GM12878 (cell line): ENCODE measurements around the gene SMG6. TPM values are rescaled to one million over a fixed set of nuclear protein-coding genes. Genes with fewer than 3 reads are reported as not detected.

ENCODE experiments used
- CREB1 ChIP-seq: IDR thresholded peaks from 2 replicates; pipeline ENCODE4 v1.6.1; 2012; ENCODE audit warnings: low read depth, mild to moderate bottlenecking, inconsistent platforms
- KLF5 ChIP-seq: fragments of 450-650 bp; IDR thresholded peaks from 2 replicates; pipeline ENCODE4 v1.6.1; 2014; ENCODE audit warnings: mild to moderate bottlenecking; ENCODE audit not compliant: partially characterized antibody
- MTA2 ChIP-seq: fragments of 450-650 bp; IDR thresholded peaks from 2 replicates; pipeline ENCODE4 v1.6.1; 2016; ENCODE audit warnings: low read depth, mild to moderate bottlenecking, moderate library complexity
- MYB ChIP-seq: fragments of 150-350 bp; IDR thresholded peaks from 2 replicates; pipeline ENCODE4 v1.6.1; 2014; ENCODE audit warnings: mild to moderate bottlenecking, low read depth, low read length, borderline replicate concordance
- NBN ChIP-seq: fragments of 450-650 bp; IDR thresholded peaks from 2 replicates; pipeline ENCODE4 v1.6.1; 2016
- PAX5 ChIP-seq: IDR thresholded peaks from 2 replicates; pipeline ENCODE4 v1.6.1; 2011; ENCODE audit warnings: low read depth, low read length, borderline replicate concordance
- PML ChIP-seq: IDR thresholded peaks from 2 replicates; pipeline ENCODE4 v1.6.1; 2012; ENCODE audit warnings: low read length, inconsistent platforms
- RFX5 ChIP-seq: IDR thresholded peaks from 2 replicates; pipeline ENCODE4 v1.6.1; 2011; ENCODE audit warnings: low read depth, low read length, improper control_type of control experiment
- RUNX3 ChIP-seq: IDR thresholded peaks from 2 replicates; pipeline ENCODE4 v1.6.1; 2012; ENCODE audit warnings: low read length, inconsistent platforms
- SIX5 ChIP-seq: IDR thresholded peaks from 2 replicates; pipeline ENCODE4 v1.6.1; 2011; ENCODE audit warnings: mild to moderate bottlenecking, low read depth, low read length, moderate library complexity; ENCODE audit not compliant: severe bottlenecking
- SMAD5 ChIP-seq: IDR thresholded peaks from 2 replicates; pipeline ENCODE4 v1.6.1; 2016; ENCODE audit warnings: antibody characterized with exemption, low read depth
- SPI1 ChIP-seq: IDR thresholded peaks from 2 replicates; pipeline ENCODE4 v1.6.1; 2011; ENCODE audit warnings: low read depth, mild to moderate bottlenecking, low read length, moderate library complexity, borderline replicate concordance; ENCODE audit not compliant: insufficient read depth
- SRF ChIP-seq, 2 experiments: IDR thresholded peaks; 2 replicates each; pipeline ENCODE4 v1.6.1; 2011; ENCODE audit warnings: low read depth in 2 of 2, low read length in 2 of 2, mild to moderate bottlenecking in 1 of 2, moderate library complexity in 1 of 2
- TARDBP ChIP-seq: IDR thresholded peaks from 2 replicates; pipeline ENCODE4 v1.6.1; 2016; ENCODE audit warnings: borderline replicate concordance
- ZBED1 ChIP-seq: IDR thresholded peaks from 2 replicates; pipeline ENCODE4 v1.6.1; 2016; ENCODE audit warnings: borderline replicate concordance
- polyA plus RNA-seq, 11 experiments: library from polyadenylated mRNA; depleted of rRNA in 4 of 11; unstranded in 6 of 11; stranded (reverse) in 5 of 11; fragments of >200 nt; fragmentation: Nextera tagmentation in 4 of 11; fragmentation: Illumina TruSeq in 1 of 11; extraction: Ambion mirVana in 4 of 11; extraction: Trizol in 1 of 11; gene quantifications; 1 replicate in 1 of 11; 2 replicates in 10 of 11; pipeline versions ENCODE4 v1.2.1 to v1.2.3, GENCODE V29; 2011 to 2016; ENCODE audit warnings: inconsistent platforms in 2 of 11, missing spikeins in 2 of 11, low read depth in 1 of 11
- total RNA-seq, 4 experiments: library from RNA; depleted of rRNA in 3 of 4; stranded (reverse); fragments of >200 nt in 3 of 4; fragmentation: Illumina TruSeq in 1 of 4; extraction: Trizol in 1 of 4; gene quantifications; 2 replicates each; pipeline versions ENCODE4 v1.2.1 to v1.2.3, GENCODE V29; 2013 to 2021
- TF ChIP-seq, protein P1 (sequence below): IDR thresholded peaks from 2 replicates; pipeline ENCODE4 v1.6.1; 2012; ENCODE audit warnings: mild to moderate bottlenecking, low read depth, low read length
- TF ChIP-seq, protein P2 (sequence below): fragments of 450-650 bp; conservative IDR thresholded peaks from 2 replicates; pipeline ENCODE4 v1.6.1; 2017; ENCODE audit warnings: mild to moderate bottlenecking, moderate library complexity
- TF ChIP-seq, protein P3 (sequence below): fragments of 450-650 bp; IDR thresholded peaks from 2 replicates; pipeline ENCODE4 v1.6.1; 2016; ENCODE audit warnings: mild to moderate bottlenecking
- TF ChIP-seq, protein P4 (sequence below): IDR thresholded peaks from 2 replicates; pipeline ENCODE4 v1.6.1; 2011; ENCODE audit warnings: borderline replicate concordance, low read depth, mild to moderate bottlenecking, moderate library complexity, mixed read lengths, low read length; ENCODE audit not compliant: insufficient read depth; ENCODE audit errors: extremely low read length
- TF ChIP-seq, protein P5 (sequence below): fragments of 450-650 bp; IDR thresholded peaks from 2 replicates; pipeline ENCODE4 v1.6.1; 2017; ENCODE audit warnings: mild to moderate bottlenecking, low read depth, inconsistent platforms; ENCODE audit not compliant: poor library complexity, severe bottlenecking

The SMG6 gene
- total and polyA plus RNA-seq, 10 of the 15 experiments (the other 5 are each of a cell fraction or from before 2014, with no cell fraction given): 0.58 to 28.7 (median 15.7) TPM

DNA sequence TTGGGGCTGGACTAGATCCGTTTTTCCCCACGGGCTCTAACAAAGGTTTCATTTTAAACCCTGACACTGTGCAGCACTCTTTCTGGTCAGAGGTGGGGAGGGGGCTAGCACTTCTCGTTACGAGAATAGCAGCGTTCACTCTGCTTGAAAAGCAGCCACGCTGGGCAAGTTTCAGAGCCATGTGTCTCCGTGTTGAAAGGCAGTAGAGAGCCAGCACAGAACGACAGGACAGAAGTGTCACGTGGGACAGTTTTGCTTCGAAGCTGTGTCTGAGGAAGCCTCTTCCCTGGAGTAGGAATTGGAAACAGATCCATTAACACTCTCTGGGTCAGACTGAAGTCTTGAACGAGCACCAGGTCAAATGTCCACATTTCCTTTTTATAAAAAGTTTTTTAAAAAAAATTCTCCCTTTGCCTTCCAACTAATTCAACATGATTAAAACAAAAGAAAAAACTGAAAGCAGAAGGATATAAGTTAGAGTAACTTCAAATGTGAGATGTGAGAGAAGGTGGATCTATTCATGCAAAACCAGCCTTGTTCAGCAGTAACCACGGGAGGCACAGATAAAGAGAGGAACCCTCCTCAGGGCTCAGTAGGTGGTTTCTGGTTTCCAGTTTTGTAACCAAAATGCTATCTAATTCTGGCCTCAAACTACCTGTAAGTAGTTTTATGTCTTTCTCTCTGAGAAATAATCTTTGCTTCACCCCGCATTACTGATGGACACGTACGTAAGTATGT is 65.0 kb downstream of the SMG6 start (continued):
- TF ChIP-seq KLF5: no peak
- TF ChIP-seq SIX5: no peak
- no peak for TF ChIP-seq MYB
- TF ChIP-seq RUNX3: peak; percentile 94
- 0 out of 2 replicates have a peak, but pooled peaks have one; percentile 33 for TF ChIP-seq PAX5
- TF ChIP-seq, protein P1, sequence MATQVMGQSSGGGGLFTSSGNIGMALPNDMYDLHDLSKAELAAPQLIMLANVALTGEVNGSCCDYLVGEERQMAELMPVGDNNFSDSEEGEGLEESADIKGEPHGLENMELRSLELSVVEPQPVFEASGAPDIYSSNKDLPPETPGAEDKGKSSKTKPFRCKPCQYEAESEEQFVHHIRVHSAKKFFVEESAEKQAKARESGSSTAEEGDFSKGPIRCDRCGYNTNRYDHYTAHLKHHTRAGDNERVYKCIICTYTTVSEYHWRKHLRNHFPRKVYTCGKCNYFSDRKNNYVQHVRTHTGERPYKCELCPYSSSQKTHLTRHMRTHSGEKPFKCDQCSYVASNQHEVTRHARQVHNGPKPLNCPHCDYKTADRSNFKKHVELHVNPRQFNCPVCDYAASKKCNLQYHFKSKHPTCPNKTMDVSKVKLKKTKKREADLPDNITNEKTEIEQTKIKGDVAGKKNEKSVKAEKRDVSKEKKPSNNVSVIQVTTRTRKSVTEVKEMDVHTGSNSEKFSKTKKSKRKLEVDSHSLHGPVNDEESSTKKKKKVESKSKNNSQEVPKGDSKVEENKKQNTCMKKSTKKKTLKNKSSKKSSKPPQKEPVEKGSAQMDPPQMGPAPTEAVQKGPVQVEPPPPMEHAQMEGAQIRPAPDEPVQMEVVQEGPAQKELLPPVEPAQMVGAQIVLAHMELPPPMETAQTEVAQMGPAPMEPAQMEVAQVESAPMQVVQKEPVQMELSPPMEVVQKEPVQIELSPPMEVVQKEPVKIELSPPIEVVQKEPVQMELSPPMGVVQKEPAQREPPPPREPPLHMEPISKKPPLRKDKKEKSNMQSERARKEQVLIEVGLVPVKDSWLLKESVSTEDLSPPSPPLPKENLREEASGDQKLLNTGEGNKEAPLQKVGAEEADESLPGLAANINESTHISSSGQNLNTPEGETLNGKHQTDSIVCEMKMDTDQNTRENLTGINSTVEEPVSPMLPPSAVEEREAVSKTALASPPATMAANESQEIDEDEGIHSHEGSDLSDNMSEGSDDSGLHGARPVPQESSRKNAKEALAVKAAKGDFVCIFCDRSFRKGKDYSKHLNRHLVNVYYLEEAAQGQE: no peak
- TF ChIP-seq PML: peak; percentile 79
- TF ChIP-seq ZBED1: 0 out of 2 replicates have a peak, but pooled peaks have one; percentile 47
- TF ChIP-seq SMAD5: 0 out of 2 replicates have a peak, but pooled peaks have one; percentile 18
- TF ChIP-seq CREB1: peak; percentile 43; the same call in 1 of the 2 replicates
- TF ChIP-seq, protein P2, sequence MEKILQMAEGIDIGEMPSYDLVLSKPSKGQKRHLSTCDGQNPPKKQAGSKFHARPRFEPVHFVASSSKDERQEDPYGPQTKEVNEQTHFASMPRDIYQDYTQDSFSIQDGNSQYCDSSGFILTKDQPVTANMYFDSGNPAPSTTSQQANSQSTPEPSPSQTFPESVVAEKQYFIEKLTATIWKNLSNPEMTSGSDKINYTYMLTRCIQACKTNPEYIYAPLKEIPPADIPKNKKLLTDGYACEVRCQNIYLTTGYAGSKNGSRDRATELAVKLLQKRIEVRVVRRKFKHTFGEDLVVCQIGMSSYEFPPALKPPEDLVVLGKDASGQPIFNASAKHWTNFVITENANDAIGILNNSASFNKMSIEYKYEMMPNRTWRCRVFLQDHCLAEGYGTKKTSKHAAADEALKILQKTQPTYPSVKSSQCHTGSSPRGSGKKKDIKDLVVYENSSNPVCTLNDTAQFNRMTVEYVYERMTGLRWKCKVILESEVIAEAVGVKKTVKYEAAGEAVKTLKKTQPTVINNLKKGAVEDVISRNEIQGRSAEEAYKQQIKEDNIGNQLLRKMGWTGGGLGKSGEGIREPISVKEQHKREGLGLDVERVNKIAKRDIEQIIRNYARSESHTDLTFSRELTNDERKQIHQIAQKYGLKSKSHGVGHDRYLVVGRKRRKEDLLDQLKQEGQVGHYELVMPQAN: no peak
- TF ChIP-seq, protein P3, sequence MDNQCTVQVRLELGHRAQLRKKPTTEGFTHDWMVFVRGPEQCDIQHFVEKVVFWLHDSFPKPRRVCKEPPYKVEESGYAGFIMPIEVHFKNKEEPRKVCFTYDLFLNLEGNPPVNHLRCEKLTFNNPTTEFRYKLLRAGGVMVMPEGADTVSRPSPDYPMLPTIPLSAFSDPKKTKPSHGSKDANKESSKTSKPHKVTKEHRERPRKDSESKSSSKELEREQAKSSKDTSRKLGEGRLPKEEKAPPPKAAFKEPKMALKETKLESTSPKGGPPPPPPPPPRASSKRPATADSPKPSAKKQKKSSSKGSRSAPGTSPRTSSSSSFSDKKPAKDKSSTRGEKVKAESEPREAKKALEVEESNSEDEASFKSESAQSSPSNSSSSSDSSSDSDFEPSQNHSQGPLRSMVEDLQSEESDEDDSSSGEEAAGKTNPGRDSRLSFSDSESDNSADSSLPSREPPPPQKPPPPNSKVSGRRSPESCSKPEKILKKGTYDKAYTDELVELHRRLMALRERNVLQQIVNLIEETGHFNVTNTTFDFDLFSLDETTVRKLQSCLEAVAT: 0 out of 2 replicates have a peak, but pooled peaks have one; percentile 32
- no peak for TF ChIP-seq SRF (IDR thresholded peaks at IDR 0.05; ENCODE audit: low read depth in 2 of 2, low read length in 2 of 2)
- peak; percentile 66; the same call in 1 of the 2 replicates for TF ChIP-seq RFX5
- TF ChIP-seq TARDBP: no peak
- TF ChIP-seq, protein P4, sequence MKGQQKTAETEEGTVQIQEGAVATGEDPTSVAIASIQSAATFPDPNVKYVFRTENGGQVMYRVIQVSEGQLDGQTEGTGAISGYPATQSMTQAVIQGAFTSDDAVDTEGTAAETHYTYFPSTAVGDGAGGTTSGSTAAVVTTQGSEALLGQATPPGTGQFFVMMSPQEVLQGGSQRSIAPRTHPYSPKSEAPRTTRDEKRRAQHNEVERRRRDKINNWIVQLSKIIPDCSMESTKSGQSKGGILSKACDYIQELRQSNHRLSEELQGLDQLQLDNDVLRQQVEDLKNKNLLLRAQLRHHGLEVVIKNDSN: peak; percentile 86
- 0 out of 2 replicates have a peak, but pooled peaks have one; percentile 30 for TF ChIP-seq MTA2
- TF ChIP-seq, protein P5, sequence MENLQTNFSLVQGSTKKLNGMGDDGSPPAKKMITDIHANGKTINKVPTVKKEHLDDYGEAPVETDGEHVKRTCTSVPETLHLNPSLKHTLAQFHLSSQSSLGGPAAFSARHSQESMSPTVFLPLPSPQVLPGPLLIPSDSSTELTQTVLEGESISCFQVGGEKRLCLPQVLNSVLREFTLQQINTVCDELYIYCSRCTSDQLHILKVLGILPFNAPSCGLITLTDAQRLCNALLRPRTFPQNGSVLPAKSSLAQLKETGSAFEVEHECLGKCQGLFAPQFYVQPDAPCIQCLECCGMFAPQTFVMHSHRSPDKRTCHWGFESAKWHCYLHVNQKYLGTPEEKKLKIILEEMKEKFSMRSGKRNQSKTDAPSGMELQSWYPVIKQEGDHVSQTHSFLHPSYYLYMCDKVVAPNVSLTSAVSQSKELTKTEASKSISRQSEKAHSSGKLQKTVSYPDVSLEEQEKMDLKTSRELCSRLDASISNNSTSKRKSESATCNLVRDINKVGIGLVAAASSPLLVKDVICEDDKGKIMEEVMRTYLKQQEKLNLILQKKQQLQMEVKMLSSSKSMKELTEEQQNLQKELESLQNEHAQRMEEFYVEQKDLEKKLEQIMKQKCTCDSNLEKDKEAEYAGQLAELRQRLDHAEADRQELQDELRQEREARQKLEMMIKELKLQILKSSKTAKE: peak; percentile 72
- peak; percentile 72; the same call in 1 of the 2 replicates for TF ChIP-seq NBN
- peak; percentile 44; the same call in 1 of the 2 replicates for TF ChIP-seq SPI1
